HG02870 (cell line): ENCODE measurements around the gene CCDC7.
"Not testable (repeated sequence)": the region's sequence is repeated elsewhere in the genome, so short reads cannot be mapped to it uniquely, and the experiment has no call there.

Experiments used
- ATAC-seq: cut with Tn5 transposase; IDR thresholded peaks from one replicate; pipeline ENCODE4 v1.9.1; 2021; ENCODE audit warnings: mild to moderate bottlenecking, moderate library complexity; ENCODE audit not compliant: unreplicated experiment

The CCDC7 gene

DNA sequence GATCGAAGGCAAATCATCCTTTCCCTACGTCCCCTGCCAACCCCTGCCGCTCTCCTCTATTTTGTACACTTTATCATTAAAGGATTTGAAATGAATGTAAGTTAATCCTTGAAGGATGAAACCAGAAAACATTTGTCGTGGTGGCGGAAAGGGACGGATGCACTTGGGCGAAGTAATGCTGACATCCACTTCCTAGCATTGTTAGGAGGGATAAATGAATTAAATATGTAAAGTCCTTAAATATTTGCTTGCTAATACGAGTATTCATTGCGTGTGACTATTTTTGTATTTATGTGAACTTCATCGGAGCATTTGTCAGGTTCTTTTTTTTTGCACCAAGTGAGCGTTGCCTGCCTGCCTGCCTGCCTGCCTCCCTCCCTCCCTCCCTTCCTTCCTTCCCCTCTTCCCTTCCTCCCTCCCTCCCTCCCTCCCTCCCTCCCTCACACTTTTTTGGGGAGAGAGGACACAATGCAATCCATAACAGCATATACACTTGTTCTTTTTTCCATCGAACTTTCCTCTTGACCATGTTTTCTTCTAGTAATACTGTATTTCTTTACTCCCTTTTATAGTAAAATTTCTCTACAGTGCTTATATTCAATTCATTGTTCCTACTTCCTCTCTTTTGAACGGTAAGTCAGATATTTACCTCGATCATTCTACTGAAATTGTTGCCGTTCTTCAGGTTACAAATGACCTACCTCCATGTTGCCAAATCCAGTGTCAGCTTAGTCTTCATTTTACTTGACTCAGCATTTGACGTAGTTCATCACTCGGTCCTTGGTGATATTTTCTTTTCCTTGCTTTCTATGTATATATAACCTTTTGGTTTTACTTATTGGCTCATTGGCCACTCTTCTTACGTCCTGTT is 831 bp downstream of the CCDC7 start:
- peak; percentile 6 for ATAC-seq

DNA sequence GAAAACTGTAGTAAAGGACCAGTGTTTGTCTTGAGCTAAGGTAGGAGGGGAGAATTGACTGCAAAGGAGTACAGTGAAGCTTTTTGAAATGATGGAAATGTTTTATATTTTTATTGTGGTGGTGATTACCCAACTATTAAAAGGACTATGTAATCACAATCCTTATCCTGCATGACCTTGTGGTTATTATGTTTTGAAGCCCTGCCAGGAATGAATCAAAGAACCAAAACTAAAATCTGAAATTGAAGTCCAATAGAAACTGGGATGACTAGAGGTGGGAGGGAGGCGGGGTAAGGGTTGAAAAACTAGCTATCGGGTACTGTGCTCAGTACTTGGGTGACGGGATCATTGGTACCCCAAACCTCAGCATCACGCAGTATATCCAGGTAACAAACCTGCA is 8.2 kb downstream of the CCDC7 start:
- no peak for ATAC-seq

DNA sequence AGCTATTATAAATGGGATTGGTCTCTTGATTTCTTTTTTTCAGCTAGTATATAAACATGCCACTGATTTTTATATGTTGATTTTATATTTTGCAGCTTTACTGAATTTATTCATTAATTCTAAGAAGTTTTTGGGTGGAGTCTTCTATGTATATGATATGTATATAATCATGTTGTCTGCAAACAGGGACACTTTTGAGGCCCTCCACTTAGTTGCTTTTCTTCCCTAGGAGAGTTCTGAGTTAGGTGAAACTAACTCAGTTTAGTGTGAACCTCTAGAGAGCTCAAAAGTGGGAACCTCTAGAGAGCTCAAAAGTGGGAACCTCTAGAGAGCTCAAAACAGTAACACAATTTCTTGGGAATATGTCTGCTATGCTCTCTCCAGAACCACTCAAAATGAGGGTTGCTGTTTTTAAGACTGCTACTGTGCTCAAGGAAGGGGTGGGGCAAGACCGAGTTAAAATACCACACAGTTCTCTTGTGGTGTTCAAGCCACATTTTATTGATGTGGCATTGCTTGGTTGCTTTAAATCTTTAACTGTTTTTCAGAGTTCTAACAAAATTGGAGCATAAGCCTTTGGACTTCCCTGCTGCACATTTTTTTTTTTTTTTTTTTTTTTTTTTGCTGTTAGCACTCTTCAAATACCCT is 13.2 kb downstream of the CCDC7 start:
- ATAC-seq: no peak

DNA sequence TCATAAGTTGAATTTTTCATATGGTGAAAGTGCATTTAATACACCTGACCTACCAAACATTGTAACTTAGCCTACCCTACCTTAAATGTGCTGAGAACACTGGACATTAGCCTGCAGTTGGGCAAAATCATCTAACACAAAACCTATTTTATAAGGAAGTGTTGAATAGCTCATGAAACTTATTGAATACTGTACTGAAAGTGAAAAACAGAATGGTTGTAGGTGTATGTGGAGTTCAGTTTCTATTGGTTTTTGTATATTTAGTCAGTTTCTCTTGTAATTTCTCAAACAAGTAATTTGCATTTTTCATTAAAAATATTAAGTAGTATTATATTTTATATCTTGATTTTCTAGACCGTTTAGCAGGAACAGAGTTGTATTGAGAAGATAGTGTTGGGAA is 15.3 kb downstream of the CCDC7 start:
- peak; percentile 57 for ATAC-seq

GRCh38 chr10:32471232-32471631 is 25.3 kb downstream of the CCDC7 start:
- peak; percentile 91 for ATAC-seq

DNA sequence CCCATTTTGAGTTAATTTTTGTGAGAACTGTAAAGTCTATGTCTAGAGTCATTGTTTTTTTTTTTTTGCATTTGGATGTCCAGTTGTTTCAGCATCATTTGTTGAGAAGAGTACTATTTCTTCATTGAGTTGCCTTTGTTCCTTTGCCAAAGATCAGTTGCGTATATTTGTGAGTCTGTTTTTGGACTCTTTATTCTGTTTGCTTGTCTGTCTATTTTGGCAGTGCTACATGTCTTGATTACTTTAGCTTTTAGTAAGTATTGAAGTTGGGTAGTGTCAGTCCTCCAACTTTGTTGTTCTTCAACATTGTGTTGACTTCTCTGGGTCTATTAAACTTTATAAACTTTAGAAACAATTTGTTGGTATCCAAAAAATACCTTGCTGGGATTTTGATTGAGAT is 31.6 kb downstream of the CCDC7 start:
- ATAC-seq: no peak

DNA sequence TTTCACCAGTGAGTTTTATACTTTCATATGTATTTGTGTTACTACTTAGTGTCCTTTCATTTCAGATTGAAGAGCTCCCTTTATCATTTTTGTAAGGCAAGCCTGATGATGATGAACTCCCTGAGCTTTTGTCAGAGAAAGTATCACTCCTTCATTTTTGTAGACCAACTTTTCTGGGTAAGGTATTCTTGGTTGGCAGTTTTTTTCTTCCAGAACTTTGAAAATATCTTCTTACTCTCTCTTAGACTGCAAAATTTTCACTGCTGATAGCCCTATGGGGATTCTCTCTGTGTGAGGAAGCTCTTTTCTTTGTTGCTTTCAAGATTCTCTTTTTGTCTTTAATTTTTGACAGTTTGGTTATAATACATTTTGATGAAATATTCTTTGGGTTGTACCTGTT is 35.7 kb downstream of the CCDC7 start:
- ATAC-seq: no peak

GRCh38 chr10:32483019-32483502 is 37.1 kb downstream of the CCDC7 start:
- ATAC-seq: not testable (repeated sequence)

DNA sequence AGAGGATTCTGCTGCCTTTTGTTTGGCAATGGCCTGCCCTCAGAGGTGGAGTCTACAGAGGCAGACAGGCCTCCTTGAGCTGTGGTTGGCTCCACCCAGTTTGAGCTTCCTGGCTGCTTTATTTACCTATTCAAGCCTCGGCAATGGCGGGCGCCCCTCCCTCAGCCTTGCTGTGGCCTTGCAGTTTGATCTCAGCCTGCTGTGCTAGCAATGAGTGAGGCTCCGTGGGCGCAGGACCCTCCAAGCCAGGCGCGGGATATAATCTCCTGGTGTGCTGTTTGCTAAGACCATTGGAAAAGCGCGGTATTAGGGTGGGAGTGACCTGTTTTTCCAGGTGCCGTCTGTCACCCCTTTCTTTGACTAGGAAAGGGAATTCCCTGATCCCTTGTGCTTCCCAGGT is 42.1 kb downstream of the CCDC7 start:
- not testable (repeated sequence) for ATAC-seq

DNA sequence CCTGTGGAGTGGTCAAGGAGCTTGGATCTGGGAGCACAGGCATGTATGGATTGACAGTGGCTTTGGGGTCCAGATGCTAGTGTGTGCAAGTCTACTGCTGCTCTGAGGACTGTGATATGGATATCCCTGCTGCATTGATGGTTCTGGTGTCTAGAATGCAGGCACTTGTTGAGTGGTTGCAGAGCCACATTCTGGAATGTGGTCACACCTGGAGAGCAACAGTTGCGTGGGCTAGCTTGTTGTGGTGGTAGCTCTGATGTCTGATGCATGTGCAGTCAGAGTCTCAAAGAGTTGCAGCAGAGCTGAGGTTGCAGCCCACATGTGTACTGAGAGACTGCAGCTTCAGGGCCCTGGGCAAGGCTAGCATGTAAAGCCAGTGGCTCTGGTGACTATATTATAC is 43.2 kb downstream of the CCDC7 start:
- no peak for ATAC-seq

- ATAC-seq: no peak
Observed at GRCh38 chr10:32489901-32490300, 44.0 kb downstream of the CCDC7 start.

DNA sequence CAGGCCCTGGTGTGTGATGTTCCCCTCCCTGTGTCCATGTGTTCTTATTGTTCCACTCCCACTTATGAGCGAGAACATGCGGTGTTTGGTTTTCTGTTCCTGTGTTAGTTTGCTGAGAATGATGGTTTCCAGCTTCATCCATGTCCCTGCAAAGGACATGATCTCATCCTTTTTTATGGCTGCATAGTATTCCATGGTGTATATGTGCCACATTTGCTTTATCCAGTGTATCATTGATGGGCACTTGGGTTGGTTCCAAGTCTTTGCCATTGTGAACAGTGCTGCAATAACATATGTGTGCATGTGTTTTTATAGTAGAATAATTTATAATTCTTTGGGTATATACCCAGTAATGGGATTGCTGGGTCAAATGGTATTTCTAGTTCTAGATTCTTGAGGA is 48.6 kb downstream of the CCDC7 start:
- ATAC-seq: not testable (repeated sequence)

- ATAC-seq: not testable (repeated sequence)
Observed at GRCh38 chr10:32500136-32500535, 54.2 kb downstream of the CCDC7 start.

- ATAC-seq: no peak
Observed at GRCh38 chr10:32501906-32502305, 56.0 kb downstream of the CCDC7 start.

- ATAC-seq: not testable (repeated sequence)
Observed at GRCh38 chr10:32505762-32506420, 60.0 kb downstream of the CCDC7 start.

GRCh38 chr10:32511599-32511998 is 65.7 kb downstream of the CCDC7 start:
- ATAC-seq: no peak

GRCh38 chr10:32516567-32517495 is 70.9 kb downstream of the CCDC7 start:
- no peak for ATAC-seq

DNA sequence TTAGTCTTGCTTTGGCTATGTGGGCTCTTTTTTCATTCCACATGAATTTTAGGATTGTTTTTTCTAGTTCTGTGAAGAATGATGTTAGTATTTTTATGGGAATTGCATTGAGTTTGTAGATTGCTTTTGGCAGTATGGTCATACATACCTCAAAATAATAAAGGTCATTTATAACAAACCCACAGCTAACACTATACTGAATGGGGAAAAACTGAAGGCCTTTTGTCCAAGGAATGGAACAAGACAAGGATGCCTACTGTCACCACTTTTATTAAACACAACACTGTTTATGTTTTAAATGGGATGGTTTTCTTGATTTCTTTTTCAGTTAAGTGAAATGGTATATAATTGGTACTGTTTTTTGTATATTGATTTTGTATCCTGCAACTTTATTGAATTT is 84.3 kb downstream of the CCDC7 start:
- no peak for ATAC-seq

DNA sequence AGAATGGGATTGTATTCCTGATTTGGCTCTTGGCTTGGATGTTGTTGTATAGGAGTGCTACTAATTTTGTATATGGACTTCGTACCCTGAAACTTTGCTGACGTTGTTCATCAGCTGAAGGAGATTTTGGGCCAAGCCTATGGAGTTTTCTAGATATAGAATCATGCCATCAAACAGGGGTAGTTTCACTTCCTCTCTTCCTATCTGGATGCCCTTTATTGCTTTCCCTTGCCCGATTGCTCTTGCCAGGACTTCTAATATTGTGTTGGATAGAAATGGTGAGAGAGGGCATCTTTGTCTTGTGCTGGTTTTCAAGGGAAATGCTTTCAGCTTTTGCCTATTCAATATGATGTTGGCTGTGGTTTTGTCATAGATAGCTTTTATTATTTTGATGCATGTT is 92.3 kb downstream of the CCDC7 start:
- ATAC-seq: no peak

- ATAC-seq: no peak
Observed at GRCh38 chr10:32540691-32541470, 94.9 kb downstream of the CCDC7 start.
